Fibroblast of gingiva (primary cell): ENCODE results near the gene SNAI3.

Source experiments
- DNase-seq: peaks from one replicate; pipeline ENCODE4 v3.0.0-alpha.2; 2011; ENCODE audit warnings: low read depth

The SNAI3 gene

DNA sequence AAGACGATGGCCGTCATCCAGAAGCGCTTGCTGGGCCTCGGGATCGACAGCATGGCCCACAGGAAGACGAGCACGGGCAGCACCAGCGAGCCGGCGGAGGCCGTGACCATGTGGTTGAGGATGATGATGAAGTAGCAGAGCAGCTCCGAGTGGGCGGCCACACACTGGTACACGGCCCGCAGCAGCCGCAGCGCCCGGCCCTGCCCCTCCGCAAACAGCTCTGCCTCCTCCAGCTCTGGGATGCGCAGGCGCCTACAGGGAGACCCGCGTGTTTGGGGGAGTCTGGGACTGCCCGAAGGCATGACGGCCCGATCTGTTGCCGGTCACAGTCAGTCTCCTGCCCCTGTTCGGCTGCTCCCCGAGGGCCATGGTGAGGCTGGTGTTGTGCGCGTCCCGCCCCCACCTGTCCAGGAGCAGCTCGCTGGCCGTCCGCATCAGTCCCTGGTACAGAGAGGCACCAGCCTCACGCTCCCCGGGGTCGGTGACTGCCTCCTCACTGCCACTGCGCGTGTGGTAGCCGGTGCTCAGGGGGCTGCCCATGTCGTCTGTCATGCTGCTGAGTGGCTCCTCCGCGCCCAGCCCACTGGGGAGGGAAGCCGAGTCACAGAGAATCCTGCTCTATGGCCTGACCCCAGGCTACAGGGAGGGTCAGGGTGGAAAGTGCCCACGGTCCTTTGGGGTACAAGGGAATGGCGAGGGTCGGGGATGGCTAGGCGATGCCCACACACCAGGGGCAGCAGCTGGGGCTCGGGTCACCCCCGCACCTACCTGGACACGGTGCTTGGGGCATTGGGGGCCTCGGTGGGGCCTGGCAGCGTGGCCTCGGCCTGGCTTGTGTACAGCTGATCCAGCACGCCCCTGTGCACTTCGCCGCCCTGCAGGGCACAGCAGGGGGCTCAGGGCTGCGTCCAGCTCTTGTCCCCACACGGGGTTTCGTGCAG, 35.8 kb upstream of the SNAI3 start:
- no peak for DNase-seq

GRCh38 chr16:88721236-88721635, 34.9 kb upstream of the SNAI3 start:
- no peak for DNase-seq

DNA sequence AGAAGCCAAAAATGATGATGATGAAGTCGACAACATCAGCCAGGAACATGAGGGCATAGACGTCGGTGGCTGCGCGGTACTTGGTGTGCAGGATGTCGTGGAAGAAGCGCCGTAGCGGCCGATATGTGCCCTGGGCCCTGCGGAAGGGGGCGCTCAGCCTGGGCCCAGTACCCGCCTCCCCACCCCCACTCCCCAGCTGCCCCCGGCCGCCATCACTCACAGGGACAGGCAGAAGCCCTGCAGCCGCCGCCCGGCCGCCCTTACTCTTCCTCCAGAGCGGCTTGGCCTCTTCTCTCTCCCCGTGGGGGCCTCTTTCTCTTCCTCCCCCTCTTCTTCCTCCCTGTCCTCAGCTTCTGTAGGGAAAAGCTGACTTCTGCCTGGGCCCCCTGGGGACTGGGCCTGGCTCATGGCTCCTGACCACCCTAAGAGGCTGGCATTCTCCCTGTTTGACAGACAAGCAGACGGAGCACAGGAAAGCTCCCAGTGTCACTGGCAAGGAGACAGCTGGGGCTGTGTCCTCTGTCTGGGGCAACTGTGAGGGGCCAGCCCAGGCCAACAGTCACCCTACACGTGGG, 34.2 kb upstream of the SNAI3 start:
- DNase-seq = no peak

- DNase-seq = no peak
These were observed 33.6 kb upstream of the SNAI3 start for GRCh38 chr16:88719933-88720296.

DNA sequence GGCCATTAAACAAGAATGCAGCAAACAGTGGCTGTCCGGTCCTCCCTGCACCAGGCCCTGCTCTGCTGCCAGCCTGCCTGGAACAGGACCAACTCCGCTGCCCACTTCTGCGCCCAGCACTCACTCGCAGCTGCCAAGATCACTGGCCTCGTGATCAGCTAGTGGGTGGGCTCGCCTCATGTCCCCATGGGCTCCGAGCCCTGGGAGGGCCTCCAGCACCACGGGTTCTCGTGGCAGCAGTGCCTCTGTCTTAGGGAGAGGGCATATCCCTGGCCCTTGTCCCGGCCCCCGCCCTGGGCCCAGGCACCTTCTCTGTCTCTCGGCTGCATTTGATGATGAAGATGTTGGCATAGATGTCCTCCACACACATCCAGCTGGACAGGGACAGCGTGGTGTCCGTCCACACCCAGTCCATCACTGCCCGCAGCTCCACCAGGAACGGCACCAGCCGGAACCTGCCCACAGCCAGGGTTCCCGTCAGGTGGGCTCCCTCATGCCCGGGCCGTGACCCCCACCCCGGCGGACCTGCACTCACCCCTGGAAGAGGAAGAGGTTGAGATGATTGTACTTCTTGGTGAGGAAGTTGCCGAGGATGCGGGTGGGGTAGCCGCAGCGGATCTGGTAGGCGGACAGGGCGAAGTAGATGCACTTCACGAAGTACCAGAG, 33.1 kb upstream of the SNAI3 start:
- DNase-seq = no peak

DNA sequence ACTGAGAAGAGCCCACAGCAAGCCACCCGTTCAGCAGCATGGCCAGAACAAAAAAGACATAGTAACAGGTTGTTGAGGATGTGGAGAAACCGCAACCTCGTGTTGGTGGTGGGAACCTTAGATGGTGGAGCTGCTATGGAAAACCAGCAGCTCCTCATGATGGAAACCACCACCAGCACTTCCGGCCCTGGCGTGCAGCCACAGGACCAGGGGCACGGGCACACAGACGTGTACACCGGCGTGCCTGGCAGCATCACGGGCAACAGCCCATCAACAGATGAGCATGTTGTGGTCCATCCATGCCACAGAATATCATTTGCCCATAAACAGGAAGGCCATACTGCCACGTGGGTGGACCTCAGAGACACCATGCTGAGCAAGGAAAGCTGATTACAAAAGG, 31.9 kb upstream of the SNAI3 start:
- no peak for DNase-seq

GRCh38 chr16:88716601-88717001, 30.3 kb upstream of the SNAI3 start:
- DNase-seq = no peak

- DNase-seq = no peak
These were observed 29.9 kb upstream of the SNAI3 start for GRCh38 chr16:88716201-88716600.

DNA sequence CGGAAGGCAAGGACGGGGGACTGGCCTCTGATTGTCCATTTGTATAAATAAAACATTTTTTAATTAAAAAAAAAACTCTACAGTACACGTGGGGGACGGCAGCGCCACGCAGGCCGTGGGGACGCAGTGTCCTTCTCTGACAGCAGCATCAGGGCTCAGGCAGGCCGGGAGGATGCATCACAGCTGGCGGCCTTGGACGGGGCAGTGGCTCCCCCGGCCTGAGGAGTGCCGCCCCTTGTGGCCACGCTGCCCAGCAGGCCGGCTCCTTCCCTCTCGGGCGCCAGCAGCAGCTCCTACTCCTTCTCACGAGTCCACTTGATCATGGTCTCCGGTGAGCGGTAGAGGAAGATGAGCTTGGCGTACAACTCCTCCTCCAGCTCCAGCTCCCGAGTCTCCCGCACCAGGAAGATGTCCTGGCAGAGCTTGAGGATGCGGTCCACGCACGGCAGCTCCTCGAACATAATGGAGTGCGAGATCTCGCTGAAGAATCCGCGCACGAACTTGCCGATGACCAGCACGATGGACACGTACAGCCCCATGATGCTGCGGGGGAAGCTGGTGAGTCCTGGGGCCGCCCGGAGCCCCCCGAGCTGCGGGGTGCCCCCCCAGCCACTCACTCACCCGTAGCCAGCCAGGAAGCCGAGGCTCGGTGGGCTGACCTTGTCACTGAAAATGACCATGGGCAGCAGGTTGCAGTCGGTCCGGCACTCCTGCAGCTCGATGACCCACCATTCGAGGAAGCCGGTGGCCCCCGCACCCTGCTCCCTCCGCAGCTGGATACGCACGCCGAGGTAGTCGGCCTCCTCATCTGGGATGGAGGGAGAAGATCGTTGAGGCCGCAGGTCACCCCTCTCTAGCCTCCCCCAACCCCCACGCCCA, 29.2 kb upstream of the SNAI3 start:
- DNase-seq = no peak

DNA sequence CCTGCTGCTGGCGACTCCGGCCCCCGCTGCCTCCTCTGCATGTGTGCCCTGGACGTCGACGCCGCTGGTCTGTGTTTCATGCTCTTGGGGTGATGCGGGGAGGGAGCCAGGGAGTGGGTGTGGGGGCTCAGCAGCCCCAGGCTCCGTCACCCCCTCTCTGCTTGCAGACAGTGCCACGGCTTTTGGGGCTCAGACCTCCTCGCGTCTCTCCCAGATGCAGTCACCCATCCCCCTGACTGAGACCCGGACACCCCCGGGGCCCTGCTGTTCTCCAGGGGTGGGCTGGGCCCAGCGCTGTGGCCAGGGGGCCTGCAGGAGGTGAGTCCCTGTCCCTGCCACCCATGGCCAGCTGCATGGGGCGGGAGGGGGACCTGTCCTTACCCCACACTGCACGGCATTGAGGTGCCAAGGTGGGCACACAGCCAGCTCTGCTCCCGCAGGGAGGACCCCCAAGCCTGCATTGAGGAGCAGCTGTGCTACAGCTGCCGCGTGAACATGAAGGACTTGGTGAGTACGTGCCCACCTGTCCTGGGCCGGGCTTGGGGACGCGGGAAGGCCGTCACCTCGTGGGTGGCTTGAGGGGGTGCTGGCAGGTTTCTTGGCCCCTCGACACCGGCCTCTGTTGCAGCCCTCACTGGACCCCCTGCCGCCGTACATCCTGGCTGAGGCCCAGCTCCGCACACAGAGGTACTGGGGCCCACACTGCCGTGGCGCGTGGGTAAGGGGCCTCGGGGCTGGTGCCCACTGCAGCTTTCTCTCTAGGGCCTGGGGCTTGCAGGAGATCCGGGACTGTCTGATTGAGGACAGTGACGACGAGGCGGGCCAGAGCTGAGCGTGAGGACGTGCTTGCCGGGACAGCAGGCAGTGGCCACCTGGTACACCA, 28.4 kb upstream of the SNAI3 start:
- DNase-seq = no peak

GRCh38 chr16:88713568-88714419, 27.5 kb upstream of the SNAI3 start:
- no peak for DNase-seq

- DNase-seq = no peak
These were observed 26.7 kb upstream of the SNAI3 start for GRCh38 chr16:88713054-88713453.

DNA sequence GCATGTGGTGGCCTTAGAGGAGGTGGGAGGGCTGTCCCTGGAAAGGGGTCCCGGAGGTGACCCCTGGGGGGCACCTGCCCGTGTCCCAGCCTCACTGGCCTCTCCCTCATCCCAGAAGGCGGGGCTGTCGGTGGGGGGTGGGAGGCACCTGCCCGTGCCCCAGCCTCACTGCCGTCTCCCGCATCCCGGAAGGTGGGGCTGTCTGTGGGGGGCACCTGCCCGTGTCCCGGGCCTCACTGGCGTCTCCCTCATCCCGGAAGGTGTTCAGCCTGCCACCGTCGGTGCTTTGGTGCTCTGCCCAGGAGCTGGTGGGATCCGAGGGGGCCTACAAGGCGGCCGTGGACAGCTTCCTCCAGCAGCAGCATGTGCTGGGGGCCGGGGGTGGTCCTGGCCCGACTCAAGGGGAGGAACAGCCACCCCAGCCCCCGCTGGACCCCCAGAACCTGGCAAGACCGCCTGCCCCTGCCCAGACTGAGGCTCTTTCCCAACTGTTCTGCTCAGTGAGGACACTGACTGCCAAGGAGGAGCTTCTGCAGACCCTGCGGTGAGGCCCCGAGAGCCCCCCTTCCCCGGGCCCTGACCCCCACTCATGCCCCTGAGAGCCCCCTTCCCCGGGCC, 26.2 kb upstream of the SNAI3 start:
- DNase-seq = no peak

GRCh38 chr16:88711750-88712340, 25.5 kb upstream of the SNAI3 start:
- DNase-seq = no peak

DNA sequence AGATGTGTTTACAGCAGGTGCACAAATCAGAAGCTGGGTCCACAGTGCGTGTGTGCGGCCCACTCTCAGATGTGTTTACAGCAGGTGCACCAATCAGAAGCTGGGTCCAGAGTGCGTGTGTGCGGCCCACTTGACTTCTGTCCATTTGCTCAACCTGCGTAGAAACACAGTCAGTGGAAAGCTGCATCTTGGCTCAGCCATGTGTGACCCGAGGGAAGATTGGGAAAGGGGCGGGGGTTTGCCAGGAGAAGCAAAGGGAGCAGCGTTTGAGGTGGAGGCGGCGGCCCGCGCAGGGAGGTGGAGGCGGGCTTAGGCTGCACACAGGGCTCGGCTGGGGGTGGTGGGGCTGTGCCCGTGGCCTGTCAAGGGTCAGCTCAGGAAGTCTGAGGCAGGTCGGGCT, 24.2 kb upstream of the SNAI3 start:
- DNase-seq = no peak

GRCh38 chr16:88706965-88707826, 20.9 kb upstream of the SNAI3 start:
- DNase-seq = no peak

- DNase-seq = peak; percentile 82
These were observed 20.1 kb upstream of the SNAI3 start, which contains the start of the genes CTU2 and RNF166 for GRCh38 chr16:88706229-88706964. TSS of gene CTU2 (plus strand) at chr16:88706503. CDS start at chr16:88706531, 28 bp downstream. TSS of gene RNF166 (minus strand) at chr16:88706408. CDS start at chr16:88706325, 83 bp downstream.
